HG02870 (cell line): Measurements from ENCODE around the gene HK1.

Experiments used
- ATAC-seq: cut with Tn5 transposase; IDR thresholded peaks from one replicate; pipeline ENCODE4 v1.9.1; 2021; ENCODE audit warnings: mild to moderate bottlenecking, moderate library complexity; ENCODE audit not compliant: unreplicated experiment

The HK1 gene

GRCh38 chr10:69415049-69415448 is 136.8 kb downstream of the HK1 start:
- no peak for ATAC-seq

DNA sequence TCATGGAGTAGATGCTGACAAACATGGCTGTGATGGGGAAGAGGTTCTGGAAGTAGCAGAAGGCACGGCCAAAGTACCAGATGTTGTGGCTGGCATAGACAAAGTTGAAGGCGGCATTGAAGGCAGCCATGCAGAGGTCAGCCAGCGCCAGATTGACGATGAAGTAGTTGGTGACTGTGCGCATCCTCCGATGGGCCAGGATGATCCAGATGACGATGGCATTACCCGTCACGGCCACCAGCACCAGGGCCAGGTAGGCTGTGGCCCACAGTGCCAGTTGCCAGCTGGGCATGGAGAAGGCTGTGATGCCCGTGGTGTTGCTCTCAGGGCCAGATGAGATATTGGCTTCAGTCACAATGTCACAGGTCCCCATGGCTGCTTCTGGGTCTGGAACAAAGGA is 137.7 kb downstream of the HK1 start:
- ATAC-seq, result no peak

- ATAC-seq, result no peak
Measured at GRCh38 chr10:69416695-69417094, 138.4 kb downstream of the HK1 start, which contains the start of gene TACR2. Gene TACR2 (minus strand): TSS chr10:69416918. CDS start chr10:69416323, 595 bp downstream.

GRCh38 chr10:69417542-69417941 is 139.2 kb downstream of the HK1 start:
- ATAC-seq, result no peak

DNA sequence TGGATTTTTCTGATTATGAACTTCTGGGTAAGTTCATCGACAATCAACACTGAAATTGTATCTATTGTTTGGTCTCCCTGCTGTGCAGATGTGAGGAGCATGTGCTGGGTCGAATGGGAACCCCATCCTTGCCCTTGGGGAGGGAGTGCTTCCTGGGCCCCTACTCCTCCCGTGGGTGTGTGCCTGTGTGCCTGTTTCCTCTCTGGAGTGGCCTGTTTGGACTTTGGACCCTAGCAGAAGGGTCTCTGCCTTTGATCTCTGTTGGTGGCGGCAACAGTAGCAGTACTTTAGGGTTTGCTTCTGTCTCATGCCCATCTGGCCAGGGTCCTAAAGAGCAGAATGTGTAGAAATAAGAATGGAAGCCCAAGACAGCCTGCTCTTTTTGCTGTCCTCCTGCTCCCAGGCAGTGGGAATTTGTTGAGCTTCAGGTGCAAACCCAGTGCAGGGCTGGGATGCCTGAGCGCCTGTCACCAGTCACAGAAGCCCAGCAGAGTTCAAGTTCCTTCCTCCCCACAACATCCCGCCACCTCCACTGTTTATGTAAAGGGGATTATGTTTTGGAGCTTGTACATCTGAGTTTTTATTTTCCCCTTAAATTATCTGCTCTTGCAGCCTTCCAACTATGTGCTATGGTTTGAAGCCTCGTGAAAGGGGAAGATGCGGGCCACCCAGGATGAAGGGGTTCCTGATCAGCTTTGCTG is 139.9 kb downstream of the HK1 start:
- no peak for ATAC-seq

DNA sequence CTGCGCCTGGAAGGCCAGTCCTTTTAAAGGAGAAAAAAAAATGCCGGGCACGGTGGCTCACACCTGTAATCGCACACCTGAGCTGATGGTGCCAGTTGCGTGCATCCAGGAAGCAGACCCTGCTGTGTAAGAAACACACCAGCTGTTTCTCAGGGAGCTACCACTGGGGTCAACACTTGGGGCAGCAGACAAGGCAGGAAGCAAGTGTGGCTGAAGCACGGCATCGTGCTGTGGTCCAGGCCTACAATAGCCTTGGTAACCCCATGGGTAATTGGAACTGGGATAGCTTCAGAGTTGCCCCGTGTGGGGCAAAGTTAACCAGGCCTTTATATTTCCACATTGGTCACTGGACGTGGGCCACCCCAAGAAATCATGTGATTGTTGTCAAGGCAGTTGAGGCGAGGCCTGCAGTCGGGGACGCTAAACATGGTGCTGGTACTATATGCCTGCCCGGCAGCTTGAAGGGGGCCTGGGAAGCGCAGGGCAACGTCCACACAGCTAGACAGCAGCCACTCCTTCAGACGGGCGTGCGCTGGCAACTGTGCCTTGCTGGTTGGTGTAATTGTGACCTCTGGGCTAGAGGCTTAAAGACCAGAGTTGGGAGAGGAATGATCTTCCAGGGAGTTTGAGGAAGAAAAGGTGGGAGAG is 140.9 kb downstream of the HK1 start:
- no peak for ATAC-seq

- no peak for ATAC-seq
Measured at GRCh38 chr10:69419744-69420126, 141.4 kb downstream of the HK1 start.

GRCh38 chr10:69421611-69422308 is 143.5 kb downstream of the HK1 start:
- ATAC-seq, result no peak

- no peak for ATAC-seq
Measured at GRCh38 chr10:69422676-69423075, 144.4 kb downstream of the HK1 start.

- no peak for ATAC-seq
Measured at GRCh38 chr10:69425041-69425440, 146.7 kb downstream of the HK1 start.

DNA sequence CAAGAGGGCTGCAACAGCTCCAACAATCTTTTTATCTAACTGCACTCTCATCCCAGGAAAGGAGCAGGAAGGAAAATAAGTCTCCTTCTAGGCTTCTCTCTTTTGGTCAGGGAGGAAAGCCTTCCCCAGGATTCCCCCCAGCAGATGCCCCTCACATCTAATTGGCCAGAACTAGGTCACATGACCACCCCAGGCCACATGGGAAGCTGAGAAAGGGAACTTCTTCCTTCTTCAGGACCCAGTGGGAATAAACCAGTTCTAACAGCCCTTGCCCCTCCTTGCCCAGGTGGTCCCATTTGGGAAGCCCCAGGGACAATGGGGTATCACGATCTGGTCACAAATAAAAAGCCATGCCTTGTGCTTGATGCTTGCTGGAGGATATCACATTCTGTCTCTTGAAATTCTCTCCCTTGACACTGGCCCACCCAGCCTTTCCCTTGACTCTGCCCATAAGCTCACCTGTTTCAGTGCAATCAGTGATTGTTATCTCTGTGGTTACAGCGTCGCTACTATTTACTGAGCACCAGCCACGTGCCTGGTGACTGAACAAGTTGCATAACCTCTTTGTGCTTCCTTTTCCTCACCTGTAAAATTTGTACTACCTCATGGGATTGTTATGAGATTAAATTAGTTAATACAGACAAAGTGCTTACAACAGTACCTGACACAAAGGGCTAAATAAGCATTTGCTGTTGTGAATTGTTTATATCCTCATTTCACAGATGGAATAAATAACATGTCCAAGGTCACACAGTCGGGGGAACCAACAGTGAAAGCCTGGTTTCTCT is 147.4 kb downstream of the HK1 start:
- ATAC-seq, result no peak

DNA sequence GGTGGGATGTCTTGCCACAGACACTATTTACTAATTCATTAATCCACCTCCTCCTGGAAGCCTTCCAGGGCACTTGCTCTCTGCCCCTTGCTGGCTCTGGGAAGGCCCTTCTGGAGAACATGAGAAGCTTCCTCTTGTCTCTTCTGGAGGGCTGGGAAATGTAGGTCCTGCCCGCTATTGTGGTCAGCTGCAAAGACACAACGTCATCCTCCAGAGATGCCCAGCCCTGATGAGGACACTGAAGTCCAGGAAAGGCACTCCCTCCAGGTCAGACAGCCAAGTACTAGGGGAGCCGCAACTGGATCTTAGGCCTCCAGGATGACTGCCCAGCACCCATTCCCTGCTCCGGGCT is 148.1 kb downstream of the HK1 start:
- no peak for ATAC-seq

DNA sequence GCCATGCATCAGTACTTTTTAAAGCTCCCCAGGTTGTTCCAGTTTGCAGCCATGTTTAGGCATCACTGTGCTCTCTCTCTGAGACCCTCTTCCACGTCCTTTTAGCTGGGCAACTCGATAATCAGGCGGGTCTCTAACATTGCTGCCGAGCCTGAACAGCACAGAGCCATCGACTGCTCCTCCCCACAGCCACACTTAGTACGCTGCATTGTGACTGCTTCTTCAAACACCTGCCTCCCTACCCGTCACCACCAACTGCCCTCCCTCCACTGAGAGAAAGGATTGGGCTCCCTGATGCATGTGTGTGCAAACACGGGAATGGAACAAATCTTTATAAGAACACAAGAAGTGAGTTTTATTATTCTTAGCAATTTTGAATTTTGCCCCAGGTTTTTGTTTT is 149.9 kb downstream of the HK1 start:
- ATAC-seq, result no peak

DNA sequence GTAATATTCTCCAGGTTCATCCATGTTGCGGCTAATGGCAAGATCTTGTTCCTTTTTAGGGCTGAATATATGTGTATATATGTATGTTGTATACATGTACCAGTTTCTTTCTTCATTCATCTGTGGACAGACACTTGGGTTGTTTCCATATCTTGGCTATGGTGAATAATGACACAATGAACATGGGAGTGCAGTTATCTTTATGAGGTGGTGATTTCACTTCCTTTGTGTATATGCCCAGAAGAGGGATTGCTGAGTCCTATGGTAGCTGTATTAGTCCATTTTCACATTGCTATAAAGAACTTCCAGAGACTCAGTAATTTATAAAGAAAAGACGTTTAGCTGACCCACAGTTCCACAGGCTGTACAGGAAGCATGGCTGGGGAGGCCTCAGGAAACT is 155.9 kb downstream of the HK1 start:
- no peak for ATAC-seq

DNA sequence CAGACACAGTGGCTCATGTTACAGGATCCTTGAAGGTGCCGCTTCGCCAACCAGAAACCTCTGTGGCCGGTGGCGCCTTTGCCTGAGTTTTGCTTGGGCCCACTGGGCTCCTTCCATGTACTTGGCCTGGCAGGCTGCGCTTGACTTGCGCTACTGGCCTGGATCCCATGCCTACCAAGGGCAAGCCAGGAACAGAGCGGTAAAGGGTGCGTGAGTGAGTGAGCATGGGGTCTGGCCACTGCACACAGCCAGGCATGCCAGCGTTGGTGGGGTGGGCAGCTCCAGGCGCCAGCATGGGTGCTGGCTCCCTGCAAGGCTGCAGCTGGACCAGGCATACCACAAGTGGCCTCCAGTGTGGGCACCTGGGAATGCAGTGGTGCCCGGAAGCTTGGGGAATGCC is 156.6 kb downstream of the HK1 start:
- no peak for ATAC-seq

DNA sequence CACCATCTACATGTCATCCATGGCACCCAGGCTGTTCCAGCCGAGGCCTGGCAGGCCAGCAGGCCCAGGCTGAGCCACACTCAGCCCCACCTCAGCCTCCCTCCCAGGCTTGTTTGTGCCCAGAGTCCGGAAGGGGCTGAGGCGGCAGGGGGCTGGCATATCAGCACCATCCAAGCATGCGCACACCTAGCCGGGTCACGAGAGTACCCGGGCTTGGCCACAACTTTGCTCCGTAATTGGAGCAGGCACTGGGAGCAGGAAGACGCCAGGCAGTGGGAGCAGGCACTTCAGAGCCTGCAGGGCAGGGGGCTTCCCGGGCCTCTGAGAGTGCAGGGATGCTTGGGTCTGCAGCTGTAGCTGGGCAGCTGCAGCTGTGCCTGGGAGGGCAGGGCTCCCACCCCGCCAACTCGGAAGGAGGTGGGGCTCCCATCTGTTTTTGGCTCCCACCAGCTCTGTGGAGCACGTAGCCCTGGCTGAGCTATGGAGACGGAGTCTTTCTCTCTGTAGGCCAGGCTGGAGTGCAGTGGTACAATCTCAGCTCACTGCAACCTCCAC is 157.7 kb downstream of the HK1 start:
- no peak for ATAC-seq

DNA sequence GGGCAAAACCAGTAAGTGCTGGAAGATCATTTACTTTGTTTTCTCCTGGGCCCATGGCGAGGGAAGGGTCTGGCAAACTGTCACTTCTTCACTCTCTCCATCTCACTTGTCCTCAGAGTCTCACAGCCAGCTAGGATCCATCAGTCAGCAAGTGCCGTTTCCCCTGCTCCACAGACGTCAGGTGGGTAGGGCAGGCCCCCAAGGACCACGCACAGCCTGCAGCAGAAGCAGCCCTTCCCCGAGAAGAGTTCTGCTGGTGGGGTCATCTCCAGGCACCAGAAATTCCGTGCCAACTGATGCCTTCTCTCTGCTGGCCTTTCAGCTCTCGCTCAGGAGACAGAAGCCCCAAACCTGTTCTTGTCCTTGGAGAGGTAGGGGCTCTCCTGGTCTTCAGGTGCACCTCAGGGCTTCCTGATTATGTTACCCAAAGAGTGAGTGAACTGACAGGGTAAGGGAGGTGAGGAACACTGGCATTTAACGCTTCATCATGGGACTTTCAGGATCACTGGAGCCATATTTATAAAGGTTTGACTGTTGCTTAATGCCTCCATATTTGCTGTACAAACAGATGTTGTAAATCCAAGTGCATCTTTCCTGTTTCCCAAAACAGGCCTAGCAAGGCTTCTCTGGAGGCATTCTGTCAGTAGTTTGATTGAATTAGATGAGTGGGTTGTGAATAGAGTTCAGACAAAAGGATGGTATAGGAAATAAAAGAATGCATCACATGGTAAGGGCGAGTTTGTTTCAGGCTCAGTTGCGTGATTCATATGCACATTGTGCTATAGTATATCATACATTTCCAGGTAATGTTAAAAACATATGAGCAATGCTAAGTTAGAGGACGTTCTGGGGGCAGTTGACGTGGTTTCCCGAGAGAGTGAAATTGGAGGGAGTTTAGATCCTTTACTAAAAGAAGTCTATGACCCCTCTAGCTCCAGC is 159.3 kb downstream of the HK1 start:
- ATAC-seq, result no peak

GRCh38 chr10:69438536-69439349 is 160.4 kb downstream of the HK1 start:
- ATAC-seq, result no peak

GRCh38 chr10:69439350-69439739 is 161.0 kb downstream of the HK1 start:
- ATAC-seq, result no peak
